ENCODE results near the gene HACD2. TPM values are rescaled to one million over a fixed set of nuclear protein-coding genes. Genes with fewer than 3 reads are reported as not detected.

HACD2 gene
- total and polyA plus RNA-seq, 2 experiments from 2014 or later = 27.0 to 41.2 TPM

DNA sequence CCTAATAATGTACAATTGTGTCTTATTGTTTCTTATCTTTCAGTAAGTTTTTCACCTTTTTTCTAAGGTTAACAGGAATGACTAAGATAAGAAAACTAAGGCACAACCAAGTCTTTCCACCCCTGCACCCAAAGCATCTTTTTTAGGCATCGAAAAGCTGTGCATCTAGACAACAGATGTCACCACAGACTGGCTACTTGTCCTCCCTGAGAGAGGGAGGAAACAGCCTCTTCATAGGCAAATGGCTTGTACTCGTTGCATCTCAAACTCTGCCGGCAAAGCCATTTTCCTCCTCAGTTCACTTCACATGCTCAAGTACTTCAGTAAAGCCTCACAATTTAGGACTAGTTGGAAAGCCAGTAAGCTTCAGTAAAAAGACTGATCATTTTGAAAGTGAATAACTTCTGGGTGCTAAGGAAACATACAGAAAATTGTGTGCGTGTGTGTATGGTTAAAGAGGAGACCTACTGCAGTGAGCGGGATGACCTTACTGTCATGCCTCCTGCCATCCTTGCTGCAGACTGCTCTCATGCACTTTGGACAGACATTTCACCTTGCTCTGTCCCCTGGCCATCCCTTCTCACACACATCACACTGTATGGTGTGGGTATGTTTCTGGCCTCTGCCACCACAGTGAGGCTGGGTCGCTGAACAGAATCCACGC is 36.5 kb upstream of the HACD2 start:
- Histone ChIP-seq H3F3A (ENCODE audit: insufficient read depth) (peaks cover 23% of the 10 kb centered on the region), H3K36me3 (ENCODE audit: low read depth) (peaks cover 43% of the 10 kb centered on the region), H3K9ac (no peak overlapping the region), H3K9me2 (ENCODE audit: insufficient read depth) (no peaks in the 10 kb centered on the region), H3K79me2 (ENCODE audit: insufficient read depth) (no peaks in the 10 kb centered on the region), H2AFZ (no peak overlapping the region), H4K20me1 (ENCODE audit: insufficient read depth) (no peaks in the 10 kb centered on the region), H3K4me1 (ENCODE audit: insufficient read depth) (peaks cover 18% of the 10 kb centered on the region), H3K27me3 (replicated peaks; ENCODE audit: insufficient read depth) (no peaks in the 10 kb centered on the region), H3K27ac (no peak overlapping the region), H3K4me3 (no peak overlapping the region), H3K4me2 (ENCODE audit: unreplicated experiment) (no peak overlapping the region), H3K9me3 (ENCODE audit: low read depth) (no peaks in the 10 kb centered on the region)
- in situ Hi-C loops (cut with MboI) = no loop called here
- WGBS, 2 experiments (ENCODE audit: low coverage in 1 of 2, low lambda C conversion rate in 2 of 2, missing lambda C conversion rate in 2 of 2) = 80 to 85% methylated on average over 7 of the region's 7 CpGs
- no peak for DNase-seq
- TF ChIP-seq EZH2 (IDR thresholded peaks at IDR 0.05; ENCODE audit: insufficient read depth, poor library complexity, severe bottlenecking) = no peak
- no peak for TF ChIP-seq EZH2phosphoT487 (IDR thresholded peaks at IDR 0.05; ENCODE audit: insufficient read depth, low read depth)

DNA sequence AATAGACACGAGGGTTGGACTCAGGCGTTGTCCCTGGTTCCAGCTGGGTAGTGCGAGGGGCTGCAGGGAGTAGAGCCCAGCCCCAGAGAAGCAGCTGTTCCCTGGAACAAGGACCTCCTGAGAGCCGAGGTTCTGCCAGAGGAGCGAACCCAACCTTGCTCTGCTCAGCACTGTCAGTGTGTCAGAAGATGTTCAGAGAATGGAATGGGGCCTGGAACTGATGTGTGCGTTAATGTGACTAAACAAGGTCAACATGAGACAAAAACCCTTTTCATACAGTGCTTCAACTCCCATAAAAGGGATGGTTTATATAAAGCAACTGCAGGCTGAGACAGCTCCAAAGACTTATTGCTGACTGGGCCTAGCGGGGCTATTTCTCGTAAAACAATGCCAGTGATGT is 35.5 kb upstream of the HACD2 start:
- Histone ChIP-seq H3K4me1 (ENCODE audit: insufficient read depth) (peaks cover 18% of the 10 kb centered on the region), H3K4me3 (no peak overlapping the region), H3K79me2 (ENCODE audit: insufficient read depth) (no peaks in the 10 kb centered on the region), H3F3A (ENCODE audit: insufficient read depth) (peaks cover 23% of the 10 kb centered on the region), H3K9me2 (ENCODE audit: insufficient read depth) (no peaks in the 10 kb centered on the region), H3K9me3 (ENCODE audit: low read depth) (no peaks in the 10 kb centered on the region), H3K9ac (no peak overlapping the region), H2AFZ (no peak overlapping the region), H4K20me1 (ENCODE audit: insufficient read depth) (no peaks in the 10 kb centered on the region), H3K27ac (no peak overlapping the region), H3K4me2 (ENCODE audit: unreplicated experiment) (no peak overlapping the region), H3K36me3 (ENCODE audit: low read depth) (peaks cover 37% of the 10 kb centered on the region), H3K27me3 (replicated peaks; ENCODE audit: insufficient read depth) (no peaks in the 10 kb centered on the region)
- 77 to 78% methylated on average over 8 of the region's 8 CpGs for WGBS, 2 experiments (ENCODE audit: low coverage in 1 of 2, low lambda C conversion rate in 2 of 2, missing lambda C conversion rate in 2 of 2)
- DNase-seq = no peak
- in situ Hi-C loops (cut with MboI) = no loop called here
- no peak for TF ChIP-seq EZH2phosphoT487 (IDR thresholded peaks at IDR 0.05; ENCODE audit: insufficient read depth, low read depth)
- no peak for TF ChIP-seq EZH2 (IDR thresholded peaks at IDR 0.05; ENCODE audit: insufficient read depth, poor library complexity, severe bottlenecking)

DNA sequence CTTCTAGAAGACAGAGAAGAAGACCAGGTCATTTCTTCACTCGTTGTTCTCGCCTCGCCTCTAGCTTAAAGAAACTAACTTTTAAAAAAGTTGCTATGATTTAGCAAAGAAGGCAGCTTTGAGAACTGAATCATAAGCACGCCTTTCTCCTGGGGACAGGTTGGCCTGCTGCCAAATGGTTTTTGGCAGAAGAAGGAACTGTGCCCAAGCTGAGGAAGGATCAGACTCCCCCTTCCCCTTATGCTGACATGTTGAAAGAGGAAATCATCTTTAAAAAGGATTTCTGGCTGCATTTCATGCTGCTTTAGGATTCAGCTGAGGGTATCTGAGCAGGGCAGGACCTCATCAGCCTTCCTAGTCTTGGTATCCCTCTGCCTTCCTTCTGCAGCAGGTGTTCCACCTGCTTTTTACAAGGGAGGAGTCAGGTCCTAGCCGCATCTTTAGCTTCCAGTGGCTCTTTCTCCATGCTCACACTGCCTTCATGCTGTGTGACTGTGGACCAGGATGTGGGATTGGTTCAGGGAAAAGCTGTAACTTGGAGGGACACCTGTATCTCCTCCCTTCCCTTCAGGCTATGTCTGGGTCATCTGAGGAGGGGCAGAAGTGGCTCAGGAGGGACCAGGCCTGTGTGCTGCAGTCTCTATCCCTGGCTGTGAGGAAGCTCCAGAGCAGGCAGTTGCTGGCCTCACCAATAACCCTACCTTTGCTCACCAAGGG is 34.1 kb upstream of the HACD2 start:
- 42 to 43% methylated on average over 5 of the region's 5 CpGs for WGBS, 2 experiments (ENCODE audit: low coverage in 1 of 2, low lambda C conversion rate in 2 of 2, missing lambda C conversion rate in 2 of 2)
- H3K9me3 ChIP-seq (ENCODE audit: low read depth) = no peaks in the 10 kb centered on the region
- in situ Hi-C loops (cut with MboI) = no loop called here
- H3K36me3 ChIP-seq (ENCODE audit: low read depth) = peaks cover 36% of the 10 kb centered on the region
- no peak overlapping the region for H2AFZ ChIP-seq
- H3K79me2 ChIP-seq (ENCODE audit: insufficient read depth) = no peaks in the 10 kb centered on the region
- TF ChIP-seq EZH2phosphoT487 (IDR thresholded peaks at IDR 0.05; ENCODE audit: insufficient read depth, low read depth) (no peak), EZH2 (IDR thresholded peaks at IDR 0.05; ENCODE audit: insufficient read depth, poor library complexity, severe bottlenecking) (no peak)
- H3K9ac ChIP-seq = no peak overlapping the region
- peaks cover 16% of the 10 kb centered on the region for H3F3A ChIP-seq (ENCODE audit: insufficient read depth)
- peak overlapping the region; percentile 11; the same call in 1 of the 2 replicates for H3K27ac ChIP-seq
- H3K9me2 ChIP-seq (ENCODE audit: insufficient read depth) = no peaks in the 10 kb centered on the region
- no peaks in the 10 kb centered on the region for H4K20me1 ChIP-seq (ENCODE audit: insufficient read depth)
- no peaks in the 10 kb centered on the region for H3K27me3 ChIP-seq (replicated peaks; ENCODE audit: insufficient read depth)
- peak; percentile 61 for DNase-seq
- H3K4me3 ChIP-seq = no peak overlapping the region
- H3K4me2 ChIP-seq (ENCODE audit: unreplicated experiment) = peak overlapping the region; percentile 14
- H3K4me1 ChIP-seq (ENCODE audit: insufficient read depth) = peaks cover 18% of the 10 kb centered on the region

DNA sequence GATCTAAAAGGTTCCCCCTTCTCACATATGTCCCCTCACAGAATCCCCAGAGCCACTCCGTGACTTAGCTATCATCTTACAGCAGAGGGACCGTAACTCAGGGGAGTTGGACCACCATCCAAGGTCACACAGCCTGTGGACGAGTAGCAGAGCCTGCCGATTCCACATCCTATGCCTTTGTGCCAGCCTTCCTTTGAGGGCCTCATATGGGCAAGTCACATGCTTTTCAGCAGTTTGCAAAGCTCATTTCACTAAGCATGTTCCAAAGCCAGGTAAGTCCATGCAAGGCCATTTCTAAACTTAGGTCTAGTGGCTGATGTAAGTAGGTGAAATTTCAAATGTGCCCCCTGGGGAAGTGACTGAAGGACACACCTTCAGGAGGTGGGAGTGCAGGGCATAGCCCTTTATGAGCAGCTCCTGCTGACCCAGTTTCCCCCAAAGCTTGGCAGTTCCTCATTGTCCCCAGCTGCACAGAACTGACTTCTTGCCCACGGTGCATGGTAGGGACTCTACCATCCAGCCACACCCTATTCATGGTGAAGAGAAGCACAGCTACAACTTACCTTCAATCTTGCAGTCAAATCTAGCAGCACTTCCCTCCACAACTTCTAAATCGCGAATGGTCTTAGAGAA is 33.3 kb upstream of the HACD2 start:
- no peak for DNase-seq
- H3K9ac ChIP-seq = no peak overlapping the region

More for the DNA sequence above, 33.3 kb upstream of the HACD2 start:
- TF ChIP-seq EZH2phosphoT487 (IDR thresholded peaks at IDR 0.05; ENCODE audit: insufficient read depth, low read depth) (no peak), EZH2 (IDR thresholded peaks at IDR 0.05; ENCODE audit: insufficient read depth, poor library complexity, severe bottlenecking) (no peak)
- H3K36me3 ChIP-seq (ENCODE audit: low read depth) = peaks cover 32% of the 10 kb centered on the region
- H3K9me3 ChIP-seq (ENCODE audit: low read depth) = no peaks in the 10 kb centered on the region
- H3K9me2 ChIP-seq (ENCODE audit: insufficient read depth) = no peaks in the 10 kb centered on the region
- peaks cover 13% of the 10 kb centered on the region for H3K4me1 ChIP-seq (ENCODE audit: insufficient read depth)
- H4K20me1 ChIP-seq (ENCODE audit: insufficient read depth) = no peaks in the 10 kb centered on the region
- no peak overlapping the region for H3K4me3 ChIP-seq
- H3F3A ChIP-seq (ENCODE audit: insufficient read depth) = peaks cover 15% of the 10 kb centered on the region; the same call in 1 of the 2 replicates
- WGBS, 2 experiments (ENCODE audit: low coverage in 1 of 2, low lambda C conversion rate in 2 of 2, missing lambda C conversion rate in 2 of 2) = 80 to 85% methylated on average over 7 of the region's 7 CpGs
- H2AFZ ChIP-seq = no peak overlapping the region
- peak overlapping the region; percentile 11; the same call in 1 of the 2 replicates for H3K27ac ChIP-seq
- H3K79me2 ChIP-seq (ENCODE audit: insufficient read depth) = no peaks in the 10 kb centered on the region
- H3K27me3 ChIP-seq (replicated peaks; ENCODE audit: insufficient read depth) = no peaks in the 10 kb centered on the region
- H3K4me2 ChIP-seq (ENCODE audit: unreplicated experiment) = no peak overlapping the region
- in situ Hi-C loops (cut with MboI) = no loop called here

All from GM23248 (cell line).